Adrenal gland (tissue), 5 donors: ENCODE results near the gene GPATCH4.

Experiments used
- CTCF ChIP-seq, 6 experiments: fragments of 450-650 bp in 4 of 6; fragments of 200-600 bp in 2 of 6; sonication (generic) in 1 of 6; IDR thresholded peaks; 1 replicate in 5 of 6; 2 replicates in 1 of 6; pipeline versions ENCODE4 v1.5.1 to v1.8.0; 2016 to 2021; ENCODE audit warnings: antibody characterized with exemption in 6 of 6, mild to moderate bottlenecking in 2 of 6, moderate library complexity in 1 of 6
- POLR2A ChIP-seq, 2 donors: fragments of 450-650 bp; IDR thresholded peaks; one replicate each; pipeline ENCODE4 v1.6.1; 2017; ENCODE audit warnings: antibody characterized with exemption in 2 of 2, mild to moderate bottlenecking in 2 of 2, moderate library complexity in 1 of 2
- donor health status: DM: no; HTN: no; CAD: no.

- TF ChIP-seq CTCF (IDR thresholded peaks at IDR 0.05) (no peak), POLR2A (IDR thresholded peaks at IDR 0.05) (no peak)
These were observed 44.4 kb upstream of the GPATCH4 start for GRCh38 chr1:156645666-156646065.
